ENCODE results near the gene ZNF181. TPM values are rescaled to one million over a fixed set of nuclear protein-coding genes. Genes with fewer than 3 reads are reported as not detected.

Gene ZNF181
- total RNA-seq, 1 experiment from 2014 or later, result 9.0 TPM

DNA sequence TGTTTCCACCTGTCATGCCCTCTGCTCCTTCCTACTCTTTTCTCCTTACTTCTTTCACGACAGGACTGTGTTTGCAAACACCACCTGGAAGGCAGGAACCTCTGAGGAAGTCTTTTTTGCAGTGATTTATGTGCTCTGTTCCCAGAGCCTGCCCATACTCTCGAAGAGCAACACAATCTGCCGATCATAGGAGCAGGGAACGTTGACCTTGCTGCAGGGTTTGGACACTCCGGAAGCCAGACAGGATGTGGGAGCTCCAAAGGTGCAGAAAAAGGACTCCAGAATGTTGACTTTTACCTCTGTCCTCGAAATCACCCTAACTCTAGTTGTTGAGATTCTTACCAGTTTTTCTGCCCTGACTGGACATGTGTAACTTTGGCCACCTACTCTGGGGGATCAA, 8.6 kb upstream of the ZNF181 start:
- POLR2A ChIA-PET, result no interaction called here
- Mint-ChIP-seq H3K4me1 (no peaks in the 10 kb centered on the region), H3K27me3 (ENCODE audit: low read depth) (peaks cover 54% of the 10 kb centered on the region), H3K36me3 (no peaks in the 10 kb centered on the region), H3K9me3 (peaks cover 14% of the 10 kb centered on the region), H3K4me3 (no peak overlapping the region), H3K27ac (no peak overlapping the region)
- no peak for DNase-seq (ENCODE audit: low spot score)
- no peak for ATAC-seq
- TF ChIP-seq MXD4 (CRISPR knock-in tag; IDR thresholded peaks at IDR 0.05; ENCODE audit: borderline replicate concordance) (no peak), NR1H2 (CRISPR knock-in tag; IDR thresholded peaks at IDR 0.05) (no peak), KAT7 (CRISPR knock-in tag; IDR thresholded peaks at IDR 0.05; ENCODE audit: borderline replicate concordance) (no peak), RORB (CRISPR knock-in tag; IDR thresholded peaks at IDR 0.05) (no peak), NFYB (CRISPR knock-in tag; conservative IDR thresholded peaks at IDR 0.05; ENCODE audit: low read depth) (no peak), EMX1 (CRISPR knock-in tag; IDR thresholded peaks at IDR 0.05) (no peak), ESRRA (CRISPR knock-in tag; IDR thresholded peaks at IDR 0.05; ENCODE audit: borderline replicate concordance) (no peak), PRRX2 (CRISPR knock-in tag; IDR thresholded peaks at IDR 0.05) (no peak), CBFB (CRISPR knock-in tag; IDR thresholded peaks at IDR 0.05; ENCODE audit: low read depth) (no peak), NR3C1 (CRISPR knock-in tag; conservative IDR thresholded peaks at IDR 0.05; ENCODE audit: low read depth) (no peak)
- TF ChIP-seq, protein P1, sequence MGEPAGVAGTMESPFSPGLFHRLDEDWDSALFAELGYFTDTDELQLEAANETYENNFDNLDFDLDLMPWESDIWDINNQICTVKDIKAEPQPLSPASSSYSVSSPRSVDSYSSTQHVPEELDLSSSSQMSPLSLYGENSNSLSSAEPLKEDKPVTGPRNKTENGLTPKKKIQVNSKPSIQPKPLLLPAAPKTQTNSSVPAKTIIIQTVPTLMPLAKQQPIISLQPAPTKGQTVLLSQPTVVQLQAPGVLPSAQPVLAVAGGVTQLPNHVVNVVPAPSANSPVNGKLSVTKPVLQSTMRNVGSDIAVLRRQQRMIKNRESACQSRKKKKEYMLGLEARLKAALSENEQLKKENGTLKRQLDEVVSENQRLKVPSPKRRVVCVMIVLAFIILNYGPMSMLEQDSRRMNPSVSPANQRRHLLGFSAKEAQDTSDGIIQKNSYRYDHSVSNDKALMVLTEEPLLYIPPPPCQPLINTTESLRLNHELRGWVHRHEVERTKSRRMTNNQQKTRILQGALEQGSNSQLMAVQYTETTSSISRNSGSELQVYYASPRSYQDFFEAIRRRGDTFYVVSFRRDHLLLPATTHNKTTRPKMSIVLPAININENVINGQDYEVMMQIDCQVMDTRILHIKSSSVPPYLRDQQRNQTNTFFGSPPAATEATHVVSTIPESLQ (CRISPR knock-in tag; IDR thresholded peaks at IDR 0.05), result no peak
- TF ChIP-seq, protein P2, sequence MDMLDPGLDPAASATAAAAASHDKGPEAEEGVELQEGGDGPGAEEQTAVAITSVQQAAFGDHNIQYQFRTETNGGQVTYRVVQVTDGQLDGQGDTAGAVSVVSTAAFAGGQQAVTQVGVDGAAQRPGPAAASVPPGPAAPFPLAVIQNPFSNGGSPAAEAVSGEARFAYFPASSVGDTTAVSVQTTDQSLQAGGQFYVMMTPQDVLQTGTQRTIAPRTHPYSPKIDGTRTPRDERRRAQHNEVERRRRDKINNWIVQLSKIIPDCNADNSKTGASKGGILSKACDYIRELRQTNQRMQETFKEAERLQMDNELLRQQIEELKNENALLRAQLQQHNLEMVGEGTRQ (CRISPR knock-in tag; IDR thresholded peaks at IDR 0.05), result no peak
- TF ChIP-seq, protein P3, sequence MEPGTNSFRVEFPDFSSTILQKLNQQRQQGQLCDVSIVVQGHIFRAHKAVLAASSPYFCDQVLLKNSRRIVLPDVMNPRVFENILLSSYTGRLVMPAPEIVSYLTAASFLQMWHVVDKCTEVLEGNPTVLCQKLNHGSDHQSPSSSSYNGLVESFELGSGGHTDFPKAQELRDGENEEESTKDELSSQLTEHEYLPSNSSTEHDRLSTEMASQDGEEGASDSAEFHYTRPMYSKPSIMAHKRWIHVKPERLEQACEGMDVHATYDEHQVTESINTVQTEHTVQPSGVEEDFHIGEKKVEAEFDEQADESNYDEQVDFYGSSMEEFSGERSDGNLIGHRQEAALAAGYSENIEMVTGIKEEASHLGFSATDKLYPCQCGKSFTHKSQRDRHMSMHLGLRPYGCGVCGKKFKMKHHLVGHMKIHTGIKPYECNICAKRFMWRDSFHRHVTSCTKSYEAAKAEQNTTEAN (CRISPR knock-in tag; IDR thresholded peaks at IDR 0.05), result no peak
- TF ChIP-seq, protein P4, sequence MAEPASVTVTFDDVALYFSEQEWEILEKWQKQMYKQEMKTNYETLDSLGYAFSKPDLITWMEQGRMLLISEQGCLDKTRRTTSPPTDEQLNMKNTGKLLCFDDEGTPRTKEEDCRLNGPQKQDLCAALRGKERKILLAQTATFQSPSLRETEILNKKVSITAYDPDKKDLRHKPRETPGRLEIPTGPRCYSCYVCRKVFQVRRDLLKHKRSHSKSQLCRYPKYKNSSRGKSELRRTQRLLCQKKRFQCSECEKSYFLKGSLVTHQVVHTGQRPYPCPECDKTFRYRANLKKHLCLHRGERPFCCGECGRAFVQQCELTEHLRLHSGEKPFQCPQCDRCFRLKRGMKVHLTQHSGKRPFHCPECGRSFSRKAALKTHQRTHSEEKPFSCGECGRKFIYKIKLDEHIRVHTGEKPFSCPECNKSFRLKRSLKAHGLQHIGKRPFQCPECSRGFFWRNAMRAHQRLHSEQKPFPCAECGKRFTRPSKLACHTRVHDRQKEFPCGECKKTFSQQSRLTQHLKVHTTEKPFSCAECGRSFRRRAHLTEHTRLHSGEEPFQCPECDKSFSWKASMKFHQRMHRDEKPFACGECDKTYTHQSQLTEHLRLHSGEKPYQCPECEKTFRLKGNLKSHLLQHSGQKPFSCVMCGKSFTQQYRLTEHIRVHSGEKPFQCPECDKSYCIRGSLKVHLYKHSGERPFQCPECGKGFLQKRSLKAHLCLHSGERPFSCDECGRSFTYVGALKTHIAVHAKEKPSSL (CRISPR knock-in tag; conservative IDR thresholded peaks at IDR 0.05), result no peak
- TF ChIP-seq, protein P5, sequence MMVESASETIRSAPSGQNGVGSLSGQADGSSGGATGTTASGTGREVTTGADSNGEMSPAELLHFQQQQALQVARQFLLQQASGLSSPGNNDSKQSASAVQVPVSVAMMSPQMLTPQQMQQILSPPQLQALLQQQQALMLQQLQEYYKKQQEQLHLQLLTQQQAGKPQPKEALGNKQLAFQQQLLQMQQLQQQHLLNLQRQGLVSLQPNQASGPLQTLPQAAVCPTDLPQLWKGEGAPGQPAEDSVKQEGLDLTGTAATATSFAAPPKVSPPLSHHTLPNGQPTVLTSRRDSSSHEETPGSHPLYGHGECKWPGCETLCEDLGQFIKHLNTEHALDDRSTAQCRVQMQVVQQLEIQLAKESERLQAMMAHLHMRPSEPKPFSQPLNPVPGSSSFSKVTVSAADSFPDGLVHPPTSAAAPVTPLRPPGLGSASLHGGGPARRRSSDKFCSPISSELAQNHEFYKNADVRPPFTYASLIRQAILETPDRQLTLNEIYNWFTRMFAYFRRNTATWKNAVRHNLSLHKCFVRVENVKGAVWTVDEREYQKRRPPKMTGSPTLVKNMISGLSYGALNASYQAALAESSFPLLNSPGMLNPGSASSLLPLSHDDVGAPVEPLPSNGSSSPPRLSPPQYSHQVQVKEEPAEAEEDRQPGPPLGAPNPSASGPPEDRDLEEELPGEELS (CRISPR knock-in tag; IDR thresholded peaks at IDR 0.05), result no peak
- CTCF ChIA-PET, result no interaction called here

DNA sequence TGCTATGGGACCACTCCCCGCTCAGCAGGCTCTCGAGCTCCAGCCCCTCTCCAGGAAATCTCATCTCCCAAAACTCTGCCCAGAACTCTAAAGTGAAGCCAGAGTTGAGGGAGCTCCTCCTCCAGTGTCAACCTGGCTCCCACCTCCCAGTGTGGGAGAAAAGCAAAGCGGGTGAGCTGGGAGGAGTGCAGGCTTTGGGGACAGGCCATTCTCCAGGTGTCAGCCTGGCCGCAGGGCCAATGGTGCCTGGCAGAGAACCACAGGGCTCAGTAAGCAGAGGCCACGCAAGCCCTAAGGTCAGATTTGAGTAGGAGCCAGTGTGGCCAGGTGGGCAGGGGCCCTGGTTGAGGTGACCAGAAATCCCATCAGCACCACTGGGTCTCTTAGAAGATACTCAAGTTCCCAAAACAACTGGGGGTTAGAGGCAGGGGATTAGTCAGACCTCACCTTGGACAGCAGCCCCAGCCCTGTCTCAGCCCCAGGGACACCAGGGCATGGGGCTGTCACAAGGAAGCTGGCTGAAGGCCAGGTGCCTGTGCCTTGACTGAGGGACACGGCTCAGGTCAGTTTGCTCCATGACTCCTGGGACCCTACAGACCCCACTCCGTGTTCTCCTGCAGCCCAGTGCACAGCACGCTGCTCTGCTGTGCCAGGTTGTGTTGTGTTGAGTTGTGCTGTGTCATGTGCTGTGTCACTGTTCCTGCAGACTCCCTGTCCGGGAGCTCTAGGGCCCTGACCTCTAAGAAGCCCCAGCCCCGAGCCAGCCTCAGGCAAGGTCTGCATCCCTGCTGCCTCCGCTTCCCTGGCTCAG, 2.8 kb upstream of the ZNF181 start:
- peaks cover 12% of the 10 kb centered on the region for H3K4me1 Mint-ChIP-seq
- POLR2A ChIA-PET, result interaction anchor here (1.0 kb wide), 1 partner anchor 196 kb away, joined by 3 read pairs; no protein-coding TSS in a partner anchor

More for the DNA sequence above, 2.8 kb upstream of the ZNF181 start:
- TF ChIP-seq MXD4 (CRISPR knock-in tag; IDR thresholded peaks at IDR 0.05; ENCODE audit: borderline replicate concordance), result no peak
- TF ChIP-seq NR2C2 (CRISPR knock-in tag; IDR thresholded peaks at IDR 0.05), result no peak
- TF ChIP-seq CREB1 (CRISPR knock-in tag; IDR thresholded peaks at IDR 0.05), result no peak
- no peak for TF ChIP-seq NFYB (CRISPR knock-in tag; conservative IDR thresholded peaks at IDR 0.05; ENCODE audit: low read depth)
- TF ChIP-seq ZNF396 (CRISPR knock-in tag; IDR thresholded peaks at IDR 0.05; ENCODE audit: borderline replicate concordance), result no peak
- TF ChIP-seq CBFB (CRISPR knock-in tag; IDR thresholded peaks at IDR 0.05; ENCODE audit: low read depth), result no peak
- TF ChIP-seq NR3C1 (CRISPR knock-in tag; conservative IDR thresholded peaks at IDR 0.05; ENCODE audit: low read depth), result no peak
- no peak for DNase-seq (ENCODE audit: low spot score)
- H3K27me3 Mint-ChIP-seq (ENCODE audit: low read depth), result peaks cover 15% of the 10 kb centered on the region
- peaks cover 12% of the 10 kb centered on the region for H3K9me3 Mint-ChIP-seq
- H3K36me3 Mint-ChIP-seq, result no peaks in the 10 kb centered on the region
- H3K27ac Mint-ChIP-seq, result no peak overlapping the region
- ATAC-seq, result no peak
- CTCF ChIA-PET, result interaction anchor here (1.6 kb wide), 1 partner anchor 107 kb away, joined by 6 read pairs; no protein-coding TSS in a partner anchor
- peak overlapping the region; percentile 20 for H3K4me3 Mint-ChIP-seq

Measured in WTC11 (cell line).